GM12878 (cell line): Measurements from ENCODE around the gene RAD51B. TPM values are rescaled to one million over a fixed set of nuclear protein-coding genes. Genes with fewer than 3 reads are reported as not detected.

Experiments used
- ATF7 ChIP-seq: fragments of 450-650 bp; IDR thresholded peaks from 2 replicates; pipeline ENCODE4 v1.6.1; 2016; ENCODE audit warnings: low read depth, mild to moderate bottlenecking
- BRCA1 ChIP-seq: IDR thresholded peaks from 2 replicates; pipeline ENCODE4 v1.6.1; 2011; ENCODE audit warnings: low read depth, low read length, improper control_type of control experiment
- CHD1 ChIP-seq: IDR thresholded peaks from 2 replicates; pipeline ENCODE4 v1.6.1; 2012; ENCODE audit warnings: low read depth, low read length, improper control_type of control experiment
- GABPA ChIP-seq: IDR thresholded peaks from 2 replicates; pipeline ENCODE4 v1.6.1; 2014; ENCODE audit warnings: antibody characterized with exemption, low read depth, mild to moderate bottlenecking, inconsistent platforms
- KAT2A ChIP-seq: conservative IDR thresholded peaks from 2 replicates; pipeline ENCODE4 v1.6.1; 2011; ENCODE audit warnings: low read depth, low read length; ENCODE audit not compliant: control insufficient read depth
- POLR2AphosphoS2 ChIP-seq: IDR thresholded peaks from 2 replicates; pipeline ENCODE4 v1.6.1; 2011; ENCODE audit warnings: low read depth, mild to moderate bottlenecking, low read length, improper control_type of control experiment, moderate library complexity
- POU2F2 ChIP-seq: IDR thresholded peaks from 3 replicates; pipeline ENCODE4 v1.6.1; 2011; ENCODE audit warnings: low read depth, mild to moderate bottlenecking, low read length, borderline replicate concordance
- RAD21 ChIP-seq: IDR thresholded peaks from 2 replicates; pipeline ENCODE4 v1.6.1; 2011; ENCODE audit warnings: mild to moderate bottlenecking, low read depth, low read length, moderate library complexity; ENCODE audit not compliant: insufficient read depth
- RAD51 ChIP-seq: fragments of 450-650 bp; IDR thresholded peaks from 2 replicates; pipeline ENCODE4 v1.6.1; 2016; ENCODE audit warnings: moderate library complexity, mild to moderate bottlenecking, inconsistent platforms
- SMARCA5 ChIP-seq: fragments of 450-650 bp; IDR thresholded peaks from 2 replicates; pipeline ENCODE4 v1.6.1; 2017; ENCODE audit warnings: mild to moderate bottlenecking
- SRF ChIP-seq, 2 experiments: IDR thresholded peaks; 2 replicates each; pipeline ENCODE4 v1.6.1; 2011; ENCODE audit warnings: low read depth in 2 of 2, low read length in 2 of 2, mild to moderate bottlenecking in 1 of 2, moderate library complexity in 1 of 2
- STAT3 ChIP-seq: IDR thresholded peaks from 2 replicates; pipeline ENCODE4 v1.6.1; 2011; ENCODE audit warnings: low read depth, low read length, improper control_type of control experiment
- SUZ12 ChIP-seq: fragments of 200-600 bp; sonication (generic); IDR thresholded peaks from one replicate; pipeline ENCODE4 v1.6.1; 2018; ENCODE audit warnings: antibody characterized with exemption, mild to moderate bottlenecking; ENCODE audit not compliant: unreplicated experiment
- TBL1XR1 ChIP-seq: IDR thresholded peaks from 2 replicates; pipeline ENCODE4 v1.6.1; 2012; ENCODE audit warnings: low read depth, low read length, improper control_type of control experiment
- YY1 ChIP-seq: IDR thresholded peaks from 2 replicates; pipeline ENCODE4 v1.6.1; 2011; ENCODE audit warnings: low read depth, mild to moderate bottlenecking, low read length
- ZBED1 ChIP-seq: IDR thresholded peaks from 2 replicates; pipeline ENCODE4 v1.6.1; 2016; ENCODE audit warnings: borderline replicate concordance
- ZNF622 ChIP-seq: fragments of 450-650 bp; IDR thresholded peaks from 2 replicates; pipeline ENCODE4 v1.6.1; 2017; ENCODE audit warnings: mild to moderate bottlenecking, inconsistent platforms
- polyA plus RNA-seq, 11 experiments: library from polyadenylated mRNA; depleted of rRNA in 4 of 11; unstranded in 6 of 11; stranded (reverse) in 5 of 11; fragments of >200 nt; fragmentation: Nextera tagmentation in 4 of 11; fragmentation: Illumina TruSeq in 1 of 11; extraction: Ambion mirVana in 4 of 11; extraction: Trizol in 1 of 11; gene quantifications; 1 replicate in 1 of 11; 2 replicates in 10 of 11; pipeline versions ENCODE4 v1.2.1 to v1.2.3, GENCODE V29; 2011 to 2016; ENCODE audit warnings: inconsistent platforms in 2 of 11, missing spikeins in 2 of 11, low read depth in 1 of 11
- total RNA-seq, 4 experiments: library from RNA; depleted of rRNA in 3 of 4; stranded (reverse); fragments of >200 nt in 3 of 4; fragmentation: Illumina TruSeq in 1 of 4; extraction: Trizol in 1 of 4; gene quantifications; 2 replicates each; pipeline versions ENCODE4 v1.2.1 to v1.2.3, GENCODE V29; 2013 to 2021
- TF ChIP-seq, protein P1 (sequence below): fragments of 450-650 bp; IDR thresholded peaks from 2 replicates; pipeline ENCODE4 v1.6.1; 2017; ENCODE audit warnings: mild to moderate bottlenecking
- TF ChIP-seq, protein P2 (sequence below): fragments of 450-650 bp; IDR thresholded peaks from 2 replicates; pipeline ENCODE4 v1.6.1; 2017; ENCODE audit warnings: mild to moderate bottlenecking, moderate library complexity
- TF ChIP-seq, protein P3 (sequence below): IDR thresholded peaks from 2 replicates; pipeline ENCODE4 v1.6.1; 2012; ENCODE audit warnings: low read depth, low read length, improper control_type of control experiment
- TF ChIP-seq, protein P4 (sequence below): IDR thresholded peaks from 2 replicates; pipeline ENCODE4 v1.6.1; 2011; ENCODE audit warnings: borderline replicate concordance, low read depth, mild to moderate bottlenecking, moderate library complexity, low read length; ENCODE audit not compliant: insufficient read depth, poor library complexity, severe bottlenecking
- TF ChIP-seq, protein P5 (sequence below): fragments of 450-650 bp; IDR thresholded peaks from 2 replicates; pipeline ENCODE4 v1.6.1; 2016; ENCODE audit warnings: mild to moderate bottlenecking

Gene RAD51B
- total and polyA plus RNA-seq, 10 of the 15 experiments (the other 5 are each of a cell fraction or from before 2014, with no cell fraction given): 9.8 to 26.8 (median 21.3) TPM

DNA sequence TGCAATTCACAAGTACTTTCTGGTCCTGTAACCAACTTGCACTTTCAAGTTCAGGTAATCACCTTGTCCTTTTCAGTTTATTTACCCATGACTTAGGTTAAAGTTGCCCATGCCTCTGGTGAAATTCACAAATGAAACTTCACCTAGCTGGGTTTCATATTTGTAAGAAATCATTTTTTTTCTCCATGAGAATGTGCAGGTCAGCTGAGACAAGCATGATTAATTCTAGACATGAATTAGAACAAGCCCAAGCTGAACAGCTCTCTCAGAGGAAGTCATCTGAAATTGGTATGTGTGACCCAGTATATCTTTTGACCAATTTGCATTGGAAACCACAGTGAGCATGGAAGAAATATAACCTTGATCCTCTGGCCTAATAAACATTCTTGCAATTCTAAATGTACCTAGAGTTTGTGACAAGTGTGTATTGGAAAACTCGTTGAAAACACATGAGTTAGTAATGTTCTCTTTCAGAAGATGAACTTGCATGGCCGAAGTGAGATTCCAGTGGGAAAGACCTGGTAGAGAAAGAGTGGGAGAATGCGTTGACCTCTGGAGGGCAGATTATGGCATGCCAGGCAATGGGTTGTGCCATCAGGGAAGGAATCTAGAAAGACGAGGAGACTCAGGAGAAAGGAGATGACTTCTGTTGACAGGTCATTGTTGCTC is 486.8 kb downstream of the RAD51B start (continued):
- TF ChIP-seq BRCA1 (no peak), ATF7 (peak; percentile 54), STAT3 (0 out of 2 replicates have a peak, but pooled peaks have one; percentile 42), SUZ12 (no peak), YY1 (no peak; the same call in 1 of the 2 replicates), POLR2AphosphoS2 (no peak), ZBED1 (0 out of 2 replicates have a peak, but pooled peaks have one; percentile 21), CHD1 (no peak), ZNF622 (no peak), RAD21 (peak; percentile 28; the same call in 1 of the 2 replicates), RAD51 (peak; percentile 67; the same call in 1 of the 2 replicates), GABPA (no peak), POU2F2 (0 out of 3 replicates have a peak, but pooled peaks have one; percentile 38), SRF (IDR thresholded peaks at IDR 0.05; ENCODE audit: low read depth in 2 of 2, low read length in 2 of 2) (no peak), KAT2A (no peak), SMARCA5 (no peak), TBL1XR1 (no peak)
- TF ChIP-seq, protein P1, sequence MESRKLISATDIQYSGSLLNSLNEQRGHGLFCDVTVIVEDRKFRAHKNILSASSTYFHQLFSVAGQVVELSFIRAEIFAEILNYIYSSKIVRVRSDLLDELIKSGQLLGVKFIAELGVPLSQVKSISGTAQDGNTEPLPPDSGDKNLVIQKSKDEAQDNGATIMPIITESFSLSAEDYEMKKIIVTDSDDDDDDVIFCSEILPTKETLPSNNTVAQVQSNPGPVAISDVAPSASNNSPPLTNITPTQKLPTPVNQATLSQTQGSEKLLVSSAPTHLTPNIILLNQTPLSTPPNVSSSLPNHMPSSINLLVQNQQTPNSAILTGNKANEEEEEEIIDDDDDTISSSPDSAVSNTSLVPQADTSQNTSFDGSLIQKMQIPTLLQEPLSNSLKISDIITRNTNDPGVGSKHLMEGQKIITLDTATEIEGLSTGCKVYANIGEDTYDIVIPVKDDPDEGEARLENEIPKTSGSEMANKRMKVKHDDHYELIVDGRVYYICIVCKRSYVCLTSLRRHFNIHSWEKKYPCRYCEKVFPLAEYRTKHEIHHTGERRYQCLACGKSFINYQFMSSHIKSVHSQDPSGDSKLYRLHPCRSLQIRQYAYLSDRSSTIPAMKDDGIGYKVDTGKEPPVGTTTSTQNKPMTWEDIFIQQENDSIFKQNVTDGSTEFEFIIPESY: no peak
- TF ChIP-seq, protein P2, sequence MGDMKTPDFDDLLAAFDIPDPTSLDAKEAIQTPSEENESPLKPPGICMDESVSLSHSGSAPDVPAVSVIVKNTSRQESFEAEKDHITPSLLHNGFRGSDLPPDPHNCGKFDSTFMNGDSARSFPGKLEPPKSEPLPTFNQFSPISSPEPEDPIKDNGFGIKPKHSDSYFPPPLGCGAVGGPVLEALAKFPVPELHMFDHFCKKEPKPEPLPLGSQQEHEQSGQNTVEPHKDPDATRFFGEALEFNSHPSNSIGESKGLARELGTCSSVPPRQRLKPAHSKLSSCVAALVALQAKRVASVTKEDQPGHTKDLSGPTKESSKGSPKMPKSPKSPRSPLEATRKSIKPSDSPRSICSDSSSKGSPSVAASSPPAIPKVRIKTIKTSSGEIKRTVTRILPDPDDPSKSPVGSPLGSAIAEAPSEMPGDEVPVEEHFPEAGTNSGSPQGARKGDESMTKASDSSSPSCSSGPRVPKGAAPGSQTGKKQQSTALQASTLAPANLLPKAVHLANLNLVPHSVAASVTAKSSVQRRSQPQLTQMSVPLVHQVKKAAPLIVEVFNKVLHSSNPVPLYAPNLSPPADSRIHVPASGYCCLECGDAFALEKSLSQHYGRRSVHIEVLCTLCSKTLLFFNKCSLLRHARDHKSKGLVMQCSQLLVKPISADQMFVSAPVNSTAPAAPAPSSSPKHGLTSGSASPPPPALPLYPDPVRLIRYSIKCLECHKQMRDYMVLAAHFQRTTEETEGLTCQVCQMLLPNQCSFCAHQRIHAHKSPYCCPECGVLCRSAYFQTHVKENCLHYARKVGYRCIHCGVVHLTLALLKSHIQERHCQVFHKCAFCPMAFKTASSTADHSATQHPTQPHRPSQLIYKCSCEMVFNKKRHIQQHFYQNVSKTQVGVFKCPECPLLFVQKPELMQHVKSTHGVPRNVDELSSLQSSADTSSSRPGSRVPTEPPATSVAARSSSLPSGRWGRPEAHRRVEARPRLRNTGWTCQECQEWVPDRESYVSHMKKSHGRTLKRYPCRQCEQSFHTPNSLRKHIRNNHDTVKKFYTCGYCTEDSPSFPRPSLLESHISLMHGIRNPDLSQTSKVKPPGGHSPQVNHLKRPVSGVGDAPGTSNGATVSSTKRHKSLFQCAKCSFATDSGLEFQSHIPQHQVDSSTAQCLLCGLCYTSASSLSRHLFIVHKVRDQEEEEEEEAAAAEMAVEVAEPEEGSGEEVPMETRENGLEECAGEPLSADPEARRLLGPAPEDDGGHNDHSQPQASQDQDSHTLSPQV: no peak
- TF ChIP-seq, protein P3, sequence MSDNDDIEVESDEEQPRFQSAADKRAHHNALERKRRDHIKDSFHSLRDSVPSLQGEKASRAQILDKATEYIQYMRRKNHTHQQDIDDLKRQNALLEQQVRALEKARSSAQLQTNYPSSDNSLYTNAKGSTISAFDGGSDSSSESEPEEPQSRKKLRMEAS: no peak
- TF ChIP-seq, protein P4, sequence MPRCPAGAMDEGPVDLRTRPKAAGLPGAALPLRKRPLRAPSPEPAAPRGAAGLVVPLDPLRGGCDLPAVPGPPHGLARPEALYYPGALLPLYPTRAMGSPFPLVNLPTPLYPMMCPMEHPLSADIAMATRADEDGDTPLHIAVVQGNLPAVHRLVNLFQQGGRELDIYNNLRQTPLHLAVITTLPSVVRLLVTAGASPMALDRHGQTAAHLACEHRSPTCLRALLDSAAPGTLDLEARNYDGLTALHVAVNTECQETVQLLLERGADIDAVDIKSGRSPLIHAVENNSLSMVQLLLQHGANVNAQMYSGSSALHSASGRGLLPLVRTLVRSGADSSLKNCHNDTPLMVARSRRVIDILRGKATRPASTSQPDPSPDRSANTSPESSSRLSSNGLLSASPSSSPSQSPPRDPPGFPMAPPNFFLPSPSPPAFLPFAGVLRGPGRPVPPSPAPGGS: peak; percentile 53
- TF ChIP-seq, protein P5, sequence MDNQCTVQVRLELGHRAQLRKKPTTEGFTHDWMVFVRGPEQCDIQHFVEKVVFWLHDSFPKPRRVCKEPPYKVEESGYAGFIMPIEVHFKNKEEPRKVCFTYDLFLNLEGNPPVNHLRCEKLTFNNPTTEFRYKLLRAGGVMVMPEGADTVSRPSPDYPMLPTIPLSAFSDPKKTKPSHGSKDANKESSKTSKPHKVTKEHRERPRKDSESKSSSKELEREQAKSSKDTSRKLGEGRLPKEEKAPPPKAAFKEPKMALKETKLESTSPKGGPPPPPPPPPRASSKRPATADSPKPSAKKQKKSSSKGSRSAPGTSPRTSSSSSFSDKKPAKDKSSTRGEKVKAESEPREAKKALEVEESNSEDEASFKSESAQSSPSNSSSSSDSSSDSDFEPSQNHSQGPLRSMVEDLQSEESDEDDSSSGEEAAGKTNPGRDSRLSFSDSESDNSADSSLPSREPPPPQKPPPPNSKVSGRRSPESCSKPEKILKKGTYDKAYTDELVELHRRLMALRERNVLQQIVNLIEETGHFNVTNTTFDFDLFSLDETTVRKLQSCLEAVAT: peak; percentile 64; the same call in 1 of the 2 replicates
